HG02852 (cell line): ENCODE data around the gene SEC24B.
A peak's percentile ranks its signal among the peaks of the same experiment; 100 is the strongest.
"Not testable (repeated sequence)": the region's sequence is repeated elsewhere in the genome, so short reads cannot be mapped to it uniquely, and the experiment has no call there.

Experiments used
- ATAC-seq: cut with Tn5 transposase; IDR thresholded peaks from one replicate; pipeline ENCODE4 v1.9.1; 2021; ENCODE audit warnings: mild to moderate bottlenecking, moderate library complexity; ENCODE audit not compliant: unreplicated experiment

Gene SEC24B

GRCh38 chr4:109432203-109432602 is 1.4 kb upstream of the SEC24B start:
- ATAC-seq = no peak

GRCh38 chr4:109432696-109433095 is 919 bp upstream of the SEC24B start:
- ATAC-seq = no peak

- peak; percentile 45 for ATAC-seq
These were observed 674 bp downstream of the SEC24B start for GRCh38 chr4:109434007-109434971.

GRCh38 chr4:109435635-109436034 is 2.0 kb downstream of the SEC24B start:
- ATAC-seq = no peak

GRCh38 chr4:109436504-109436903 is 2.9 kb downstream of the SEC24B start:
- ATAC-seq = no peak

GRCh38 chr4:109440948-109441347 is 7.3 kb downstream of the SEC24B start:
- no peak for ATAC-seq

- ATAC-seq = no peak
These were observed 8.3 kb downstream of the SEC24B start for GRCh38 chr4:109441862-109442458.

- ATAC-seq = peak; percentile 69
These were observed 10.7 kb downstream of the SEC24B start for GRCh38 chr4:109444182-109444844.

GRCh38 chr4:109447278-109447677 is 13.7 kb downstream of the SEC24B start:
- no peak for ATAC-seq

GRCh38 chr4:109451544-109452273 is 18.1 kb downstream of the SEC24B start:
- ATAC-seq = no peak

GRCh38 chr4:109453110-109453509 is 19.5 kb downstream of the SEC24B start:
- ATAC-seq = not testable (repeated sequence)

- ATAC-seq = no peak
These were observed 28.7 kb downstream of the SEC24B start for GRCh38 chr4:109462297-109462696.

GRCh38 chr4:109462802-109463201 is 29.2 kb downstream of the SEC24B start:
- no peak for ATAC-seq

- no peak for ATAC-seq
These were observed 31.5 kb downstream of the SEC24B start for GRCh38 chr4:109465069-109465468.

- ATAC-seq = no peak
These were observed 36.3 kb downstream of the SEC24B start for GRCh38 chr4:109469915-109470314.

- no peak for ATAC-seq
These were observed 38.7 kb downstream of the SEC24B start for GRCh38 chr4:109472343-109472761.

GRCh38 chr4:109473824-109474223 is 40.2 kb downstream of the SEC24B start:
- no peak for ATAC-seq

GRCh38 chr4:109486007-109486406 is 52.4 kb downstream of the SEC24B start:
- ATAC-seq = no peak

- no peak for ATAC-seq
These were observed 60.9 kb downstream of the SEC24B start for GRCh38 chr4:109494563-109494962.

- ATAC-seq = no peak
These were observed 61.9 kb downstream of the SEC24B start for GRCh38 chr4:109495514-109495913.

GRCh38 chr4:109496875-109497274 is 63.3 kb downstream of the SEC24B start:
- ATAC-seq = no peak
